ENCODE measurements around the gene ASTN1. TPM values are rescaled to one million over a fixed set of nuclear protein-coding genes. Genes with fewer than 3 reads are reported as not detected.

ASTN1 gene
- total and polyA plus RNA-seq, 3 experiments from 2014 or later, result not detected

GRCh38 chr1:176884911-176885310 is 279.6 kb downstream of the ASTN1 start:
- Histone ChIP-seq H3K4me1 (ENCODE audit: insufficient read depth, low read length) (no peaks in the 10 kb centered on the region), H3K27me3 (ENCODE audit: insufficient read depth, low read length, poor library complexity, severe bottlenecking) (no peaks in the 10 kb centered on the region), H3K27ac (ENCODE audit: low read depth, low read length) (no peak overlapping the region), H3K9me3 (ENCODE audit: low read length) (no peaks in the 10 kb centered on the region), H3K36me3 (ENCODE audit: insufficient read depth, low read length) (no peaks in the 10 kb centered on the region), H3K4me3 (ENCODE audit: low read length) (no peak overlapping the region)
- Mint-ChIP-seq H3K36me3 (no peaks in the 10 kb centered on the region), H3K4me1 (no peaks in the 10 kb centered on the region), H3K4me3 (no peak overlapping the region), H3K27ac (no peak overlapping the region), H3K9me3 (peaks cover 0 to 3% (median 0%) of the 10 kb centered on the region in 5 donors), H3K27me3 (no peaks in the 10 kb centered on the region)
- no peak for DNase-seq
- ChIA-PET CTCF (no interaction called here), POLR2A (no interaction called here)

GRCh38 chr1:176884286-176884685 is 280.2 kb downstream of the ASTN1 start:
- DNase-seq, result no peak
- no peak overlapping the region for H3K4me3 ChIP-seq (ENCODE audit: low read length)
- no peaks in the 10 kb centered on the region for H3K4me1 ChIP-seq (ENCODE audit: insufficient read depth, low read length)
- no peaks in the 10 kb centered on the region for H3K36me3 ChIP-seq (ENCODE audit: insufficient read depth, low read length)
- H3K27me3 ChIP-seq (ENCODE audit: insufficient read depth, low read length, poor library complexity, severe bottlenecking), result no peaks in the 10 kb centered on the region
- peaks cover 0 to 3% (median 0%) of the 10 kb centered on the region in 5 donors for H3K9me3 Mint-ChIP-seq
- H3K9me3 ChIP-seq (ENCODE audit: low read length), result no peaks in the 10 kb centered on the region
- ChIA-PET POLR2A (no interaction called here), CTCF (no interaction called here)
- H3K27ac Mint-ChIP-seq, result no peak overlapping the region
- no peak overlapping the region for H3K4me3 Mint-ChIP-seq
- H3K36me3 Mint-ChIP-seq, result no peaks in the 10 kb centered on the region
- H3K27me3 Mint-ChIP-seq, result no peaks in the 10 kb centered on the region
- no peak overlapping the region for H3K27ac ChIP-seq (ENCODE audit: low read depth, low read length)
- no peaks in the 10 kb centered on the region for H3K4me1 Mint-ChIP-seq

GRCh38 chr1:176880955-176881595 is 283.4 kb downstream of the ASTN1 start:
- Mint-ChIP-seq H3K9me3 (peaks cover 0 to 3% (median 0%) of the 10 kb centered on the region in 5 donors), H3K36me3 (no peaks in the 10 kb centered on the region), H3K27me3 (no peaks in the 10 kb centered on the region), H3K27ac (no peak overlapping the region), H3K4me1 (no peaks in the 10 kb centered on the region), H3K4me3 (no peak overlapping the region)
- ChIA-PET CTCF (no interaction called here), POLR2A (no interaction called here)
- no peaks in the 10 kb centered on the region for H3K9me3 ChIP-seq (ENCODE audit: low read length)
- H3K4me1 ChIP-seq (ENCODE audit: insufficient read depth, low read length), result no peaks in the 10 kb centered on the region
- H3K27ac ChIP-seq (ENCODE audit: low read depth, low read length), result no peak overlapping the region
- H3K36me3 ChIP-seq (ENCODE audit: insufficient read depth, low read length), result no peaks in the 10 kb centered on the region
- peak in 2 of 5 donors; percentile 3 to 24 for DNase-seq
- H3K4me3 ChIP-seq (ENCODE audit: low read length), result no peak overlapping the region
- no peaks in the 10 kb centered on the region for H3K27me3 ChIP-seq (ENCODE audit: insufficient read depth, low read length, poor library complexity, severe bottlenecking)

GRCh38 chr1:176879784-176880620 is 284.5 kb downstream of the ASTN1 start:
- Mint-ChIP-seq H3K4me3 (no peak overlapping the region), H3K4me1 (no peaks in the 10 kb centered on the region), H3K27ac (no peak overlapping the region), H3K36me3 (no peaks in the 10 kb centered on the region), H3K27me3 (no peaks in the 10 kb centered on the region), H3K9me3 (peaks cover 0 to 3% (median 0%) of the 10 kb centered on the region in 5 donors)
- no peak for DNase-seq
- ChIA-PET POLR2A (no interaction called here), CTCF (no interaction called here)
- no peaks in the 10 kb centered on the region for H3K4me1 ChIP-seq (ENCODE audit: insufficient read depth, low read length)
- H3K27me3 ChIP-seq (ENCODE audit: insufficient read depth, low read length, poor library complexity, severe bottlenecking), result no peaks in the 10 kb centered on the region
- no peaks in the 10 kb centered on the region for H3K36me3 ChIP-seq (ENCODE audit: insufficient read depth, low read length)
- H3K4me3 ChIP-seq (ENCODE audit: low read length), result no peak overlapping the region
- no peaks in the 10 kb centered on the region for H3K9me3 ChIP-seq (ENCODE audit: low read length)
- peak overlapping the region; percentile 51 for H3K27ac ChIP-seq (ENCODE audit: low read depth, low read length)

GRCh38 chr1:176878750-176879536 is 285.6 kb downstream of the ASTN1 start:
- Histone ChIP-seq H3K27me3 (ENCODE audit: insufficient read depth, low read length, poor library complexity, severe bottlenecking) (no peaks in the 10 kb centered on the region), H3K4me3 (ENCODE audit: low read length) (no peak overlapping the region), H3K4me1 (ENCODE audit: insufficient read depth, low read length) (no peaks in the 10 kb centered on the region), H3K36me3 (ENCODE audit: insufficient read depth, low read length) (no peaks in the 10 kb centered on the region), H3K27ac (ENCODE audit: low read depth, low read length) (no peak overlapping the region), H3K9me3 (ENCODE audit: low read length) (no peaks in the 10 kb centered on the region)
- ChIA-PET CTCF (no interaction called here), POLR2A (no interaction called here)
- H3K27ac Mint-ChIP-seq, result no peak overlapping the region
- peaks cover 0 to 3% (median 0%) of the 10 kb centered on the region in 5 donors for H3K9me3 Mint-ChIP-seq
- H3K4me1 Mint-ChIP-seq, result no peaks in the 10 kb centered on the region
- no peaks in the 10 kb centered on the region for H3K36me3 Mint-ChIP-seq
- H3K4me3 Mint-ChIP-seq, result no peak overlapping the region
- no peak for DNase-seq
- no peaks in the 10 kb centered on the region for H3K27me3 Mint-ChIP-seq

- POLR2A ChIA-PET, result no interaction called here
- Mint-ChIP-seq H3K27me3 (no peaks in the 10 kb centered on the region), H3K4me3 (no peak overlapping the region), H3K4me1 (no peaks in the 10 kb centered on the region), H3K36me3 (no peaks in the 10 kb centered on the region), H3K9me3 (peaks cover 0 to 5% (median 0%) of the 10 kb centered on the region in 5 donors), H3K27ac (no peak overlapping the region)
- DNase-seq, result no peak
- no peaks in the 10 kb centered on the region for H3K9me3 ChIP-seq (ENCODE audit: low read length)
- H3K4me1 ChIP-seq (ENCODE audit: insufficient read depth, low read length), result no peaks in the 10 kb centered on the region
- H3K27ac ChIP-seq (ENCODE audit: low read depth, low read length), result no peak overlapping the region
- H3K36me3 ChIP-seq (ENCODE audit: insufficient read depth, low read length), result no peaks in the 10 kb centered on the region
- no peak overlapping the region for H3K4me3 ChIP-seq (ENCODE audit: low read length)
- H3K27me3 ChIP-seq (ENCODE audit: insufficient read depth, low read length, poor library complexity, severe bottlenecking), result no peaks in the 10 kb centered on the region
- CTCF ChIA-PET, result no interaction called here
These were observed 287.0 kb downstream of the ASTN1 start for GRCh38 chr1:176877557-176877956.

GRCh38 chr1:176876966-176877515 is 287.5 kb downstream of the ASTN1 start:
- no peak overlapping the region for H3K27ac Mint-ChIP-seq

GRCh38 chr1:176869577-176869976 is 294.9 kb downstream of the ASTN1 start:
- H3K4me3 ChIP-seq (ENCODE audit: low read length), result no peak overlapping the region
- no peaks in the 10 kb centered on the region for H3K36me3 ChIP-seq (ENCODE audit: insufficient read depth, low read length)
- no peak for DNase-seq
- H3K9me3 ChIP-seq (ENCODE audit: low read length), result no peaks in the 10 kb centered on the region
- no peaks in the 10 kb centered on the region for H3K27me3 ChIP-seq (ENCODE audit: insufficient read depth, low read length, poor library complexity, severe bottlenecking)
- H3K9me3 Mint-ChIP-seq, result peaks cover 0 to 4% (median 3%) of the 10 kb centered on the region in 5 donors
- no peaks in the 10 kb centered on the region for H3K4me1 Mint-ChIP-seq
- no peak overlapping the region for H3K4me3 Mint-ChIP-seq
- CTCF ChIA-PET, result no interaction called here
- POLR2A ChIA-PET, result no interaction called here
- H3K27me3 Mint-ChIP-seq, result peaks cover 0 to 1% of the 10 kb centered on the region in 2 donors
- H3K27ac Mint-ChIP-seq, result no peak overlapping the region
- no peak overlapping the region for H3K27ac ChIP-seq (ENCODE audit: low read depth, low read length)
- H3K4me1 ChIP-seq (ENCODE audit: insufficient read depth, low read length), result no peaks in the 10 kb centered on the region
- no peaks in the 10 kb centered on the region for H3K36me3 Mint-ChIP-seq

More at GRCh38 chr1:176876966-176877515, 287.5 kb downstream of the ASTN1 start:
- no peak overlapping the region for H3K4me3 Mint-ChIP-seq
- no peaks in the 10 kb centered on the region for H3K36me3 Mint-ChIP-seq
- H3K36me3 ChIP-seq (ENCODE audit: insufficient read depth, low read length), result no peaks in the 10 kb centered on the region
- ChIA-PET CTCF (no interaction called here), POLR2A (no interaction called here)
- no peaks in the 10 kb centered on the region for H3K4me1 ChIP-seq (ENCODE audit: insufficient read depth, low read length)
- H3K4me1 Mint-ChIP-seq, result no peaks in the 10 kb centered on the region
- H3K27ac ChIP-seq (ENCODE audit: low read depth, low read length), result no peak overlapping the region
- H3K9me3 Mint-ChIP-seq, result peaks cover 0 to 5% (median 0%) of the 10 kb centered on the region in 5 donors
- H3K27me3 Mint-ChIP-seq, result no peaks in the 10 kb centered on the region
- H3K27me3 ChIP-seq (ENCODE audit: insufficient read depth, low read length, poor library complexity, severe bottlenecking), result no peaks in the 10 kb centered on the region
- no peak for DNase-seq
- no peak overlapping the region for H3K4me3 ChIP-seq (ENCODE audit: low read length)
- no peaks in the 10 kb centered on the region for H3K9me3 ChIP-seq (ENCODE audit: low read length)

Data from CD8-positive, alpha-beta memory T cell (primary cell).